Measurements from ENCODE around the gene JTB. TPM values are rescaled to one million over a fixed set of nuclear protein-coding genes. Genes with fewer than 3 reads are reported as not detected.

The JTB gene
- total and polyA plus RNA-seq, 9 of the 15 experiments (the other 6 are each of a cell fraction or from before 2014, with no cell fraction given) = 24.7 to 308 (median 151) TPM

DNA sequence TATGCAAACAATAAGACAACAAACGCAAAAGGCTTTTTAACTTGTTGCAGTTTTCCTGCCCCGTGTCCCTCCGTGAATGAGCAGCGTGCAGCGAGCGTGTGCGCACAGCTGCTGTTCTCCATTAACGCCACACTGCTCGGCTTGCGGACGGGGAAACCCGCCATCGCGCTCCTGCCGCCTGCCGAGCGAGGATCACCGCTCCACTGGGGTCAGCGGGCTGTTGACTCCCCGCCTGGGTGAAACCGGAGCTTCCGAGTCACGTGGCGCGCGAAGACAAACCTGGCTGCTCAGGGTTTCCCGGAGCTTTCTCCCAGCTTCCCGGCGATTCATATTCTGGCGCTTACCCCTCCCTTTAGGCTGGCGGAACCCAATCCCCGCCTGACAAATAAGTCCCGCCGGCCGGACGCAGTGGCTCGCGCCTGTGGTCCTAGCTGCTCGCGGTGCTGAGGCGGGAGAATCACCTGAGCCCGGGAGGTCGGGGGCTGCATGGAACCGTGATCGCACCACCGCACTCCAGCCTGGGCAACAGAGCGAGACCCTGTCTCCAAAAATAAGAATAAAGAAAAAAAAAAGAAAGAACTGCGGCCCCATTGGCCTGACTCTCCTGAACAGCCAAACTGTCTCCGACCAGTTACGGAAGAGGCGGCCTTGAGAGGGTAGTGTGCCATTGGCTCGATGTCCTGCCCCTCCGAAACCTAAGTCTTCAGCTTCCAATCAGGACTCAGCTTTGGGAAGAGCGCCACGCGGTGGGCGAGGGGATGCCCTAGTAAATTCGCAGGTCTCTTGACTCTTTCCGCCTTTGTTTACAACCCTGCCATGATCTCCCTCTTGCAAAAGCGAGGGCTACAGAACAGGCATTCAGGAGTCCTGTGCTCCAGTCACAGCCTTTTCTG, 10.1 kb downstream of the JTB start, which contains the start of gene CREB3L4 (continued):
- TF ChIP-seq RCOR1 (IDR thresholded peaks at IDR 0.05; ENCODE audit: borderline replicate concordance in 1 of 2, low read depth in 2 of 2, low read length in 2 of 2) (peak in 1 of 2 experiments; percentile 73; a peak in 2 of 4 replicates), CREB1 (IDR thresholded peaks at IDR 0.05) (peak; percentile 51; the same call in 1 of the 2 replicates), CREB1 (CRISPR knock-in tag; IDR thresholded peaks at IDR 0.05) (peak; percentile 67), ELF1 (tag; IDR thresholded peaks at IDR 0.05) (peak; percentile 84), POLR2H (tag; IDR thresholded peaks at IDR 0.05; ENCODE audit: low read depth) (peak; percentile 93), FOXK2 (conservative IDR thresholded peaks at IDR 0.05 in 1 of 2, IDR thresholded peaks at IDR 0.05 in 1 of 2; ENCODE audit: low read depth in 2 of 2) (peak; percentile 95 to 98), ILF3 (IDR thresholded peaks at IDR 0.05; ENCODE audit: borderline replicate concordance) (no peak), PCBP1 (IDR thresholded peaks at IDR 0.05; ENCODE audit: low read depth, low read length, poor library complexity, severe bottlenecking) (no peak), EP300 (IDR thresholded peaks at IDR 0.05; ENCODE audit: low read length) (peak; percentile 3; the same call in 1 of the 2 replicates), POLR2AphosphoS5 (IDR thresholded peaks at IDR 0.05; ENCODE audit: control insufficient read depth, insufficient read depth, low read depth, low read length) (peak; percentile 55)
- TF ChIP-seq, protein P1, sequence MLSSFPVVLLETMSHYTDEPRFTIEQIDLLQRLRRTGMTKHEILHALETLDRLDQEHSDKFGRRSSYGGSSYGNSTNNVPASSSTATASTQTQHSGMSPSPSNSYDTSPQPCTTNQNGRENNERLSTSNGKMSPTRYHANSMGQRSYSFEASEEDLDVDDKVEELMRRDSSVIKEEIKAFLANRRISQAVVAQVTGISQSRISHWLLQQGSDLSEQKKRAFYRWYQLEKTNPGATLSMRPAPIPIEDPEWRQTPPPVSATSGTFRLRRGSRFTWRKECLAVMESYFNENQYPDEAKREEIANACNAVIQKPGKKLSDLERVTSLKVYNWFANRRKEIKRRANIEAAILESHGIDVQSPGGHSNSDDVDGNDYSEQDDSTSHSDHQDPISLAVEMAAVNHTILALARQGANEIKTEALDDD (IDR thresholded peaks at IDR 0.05) = no peak
- TF ChIP-seq, protein P2, sequence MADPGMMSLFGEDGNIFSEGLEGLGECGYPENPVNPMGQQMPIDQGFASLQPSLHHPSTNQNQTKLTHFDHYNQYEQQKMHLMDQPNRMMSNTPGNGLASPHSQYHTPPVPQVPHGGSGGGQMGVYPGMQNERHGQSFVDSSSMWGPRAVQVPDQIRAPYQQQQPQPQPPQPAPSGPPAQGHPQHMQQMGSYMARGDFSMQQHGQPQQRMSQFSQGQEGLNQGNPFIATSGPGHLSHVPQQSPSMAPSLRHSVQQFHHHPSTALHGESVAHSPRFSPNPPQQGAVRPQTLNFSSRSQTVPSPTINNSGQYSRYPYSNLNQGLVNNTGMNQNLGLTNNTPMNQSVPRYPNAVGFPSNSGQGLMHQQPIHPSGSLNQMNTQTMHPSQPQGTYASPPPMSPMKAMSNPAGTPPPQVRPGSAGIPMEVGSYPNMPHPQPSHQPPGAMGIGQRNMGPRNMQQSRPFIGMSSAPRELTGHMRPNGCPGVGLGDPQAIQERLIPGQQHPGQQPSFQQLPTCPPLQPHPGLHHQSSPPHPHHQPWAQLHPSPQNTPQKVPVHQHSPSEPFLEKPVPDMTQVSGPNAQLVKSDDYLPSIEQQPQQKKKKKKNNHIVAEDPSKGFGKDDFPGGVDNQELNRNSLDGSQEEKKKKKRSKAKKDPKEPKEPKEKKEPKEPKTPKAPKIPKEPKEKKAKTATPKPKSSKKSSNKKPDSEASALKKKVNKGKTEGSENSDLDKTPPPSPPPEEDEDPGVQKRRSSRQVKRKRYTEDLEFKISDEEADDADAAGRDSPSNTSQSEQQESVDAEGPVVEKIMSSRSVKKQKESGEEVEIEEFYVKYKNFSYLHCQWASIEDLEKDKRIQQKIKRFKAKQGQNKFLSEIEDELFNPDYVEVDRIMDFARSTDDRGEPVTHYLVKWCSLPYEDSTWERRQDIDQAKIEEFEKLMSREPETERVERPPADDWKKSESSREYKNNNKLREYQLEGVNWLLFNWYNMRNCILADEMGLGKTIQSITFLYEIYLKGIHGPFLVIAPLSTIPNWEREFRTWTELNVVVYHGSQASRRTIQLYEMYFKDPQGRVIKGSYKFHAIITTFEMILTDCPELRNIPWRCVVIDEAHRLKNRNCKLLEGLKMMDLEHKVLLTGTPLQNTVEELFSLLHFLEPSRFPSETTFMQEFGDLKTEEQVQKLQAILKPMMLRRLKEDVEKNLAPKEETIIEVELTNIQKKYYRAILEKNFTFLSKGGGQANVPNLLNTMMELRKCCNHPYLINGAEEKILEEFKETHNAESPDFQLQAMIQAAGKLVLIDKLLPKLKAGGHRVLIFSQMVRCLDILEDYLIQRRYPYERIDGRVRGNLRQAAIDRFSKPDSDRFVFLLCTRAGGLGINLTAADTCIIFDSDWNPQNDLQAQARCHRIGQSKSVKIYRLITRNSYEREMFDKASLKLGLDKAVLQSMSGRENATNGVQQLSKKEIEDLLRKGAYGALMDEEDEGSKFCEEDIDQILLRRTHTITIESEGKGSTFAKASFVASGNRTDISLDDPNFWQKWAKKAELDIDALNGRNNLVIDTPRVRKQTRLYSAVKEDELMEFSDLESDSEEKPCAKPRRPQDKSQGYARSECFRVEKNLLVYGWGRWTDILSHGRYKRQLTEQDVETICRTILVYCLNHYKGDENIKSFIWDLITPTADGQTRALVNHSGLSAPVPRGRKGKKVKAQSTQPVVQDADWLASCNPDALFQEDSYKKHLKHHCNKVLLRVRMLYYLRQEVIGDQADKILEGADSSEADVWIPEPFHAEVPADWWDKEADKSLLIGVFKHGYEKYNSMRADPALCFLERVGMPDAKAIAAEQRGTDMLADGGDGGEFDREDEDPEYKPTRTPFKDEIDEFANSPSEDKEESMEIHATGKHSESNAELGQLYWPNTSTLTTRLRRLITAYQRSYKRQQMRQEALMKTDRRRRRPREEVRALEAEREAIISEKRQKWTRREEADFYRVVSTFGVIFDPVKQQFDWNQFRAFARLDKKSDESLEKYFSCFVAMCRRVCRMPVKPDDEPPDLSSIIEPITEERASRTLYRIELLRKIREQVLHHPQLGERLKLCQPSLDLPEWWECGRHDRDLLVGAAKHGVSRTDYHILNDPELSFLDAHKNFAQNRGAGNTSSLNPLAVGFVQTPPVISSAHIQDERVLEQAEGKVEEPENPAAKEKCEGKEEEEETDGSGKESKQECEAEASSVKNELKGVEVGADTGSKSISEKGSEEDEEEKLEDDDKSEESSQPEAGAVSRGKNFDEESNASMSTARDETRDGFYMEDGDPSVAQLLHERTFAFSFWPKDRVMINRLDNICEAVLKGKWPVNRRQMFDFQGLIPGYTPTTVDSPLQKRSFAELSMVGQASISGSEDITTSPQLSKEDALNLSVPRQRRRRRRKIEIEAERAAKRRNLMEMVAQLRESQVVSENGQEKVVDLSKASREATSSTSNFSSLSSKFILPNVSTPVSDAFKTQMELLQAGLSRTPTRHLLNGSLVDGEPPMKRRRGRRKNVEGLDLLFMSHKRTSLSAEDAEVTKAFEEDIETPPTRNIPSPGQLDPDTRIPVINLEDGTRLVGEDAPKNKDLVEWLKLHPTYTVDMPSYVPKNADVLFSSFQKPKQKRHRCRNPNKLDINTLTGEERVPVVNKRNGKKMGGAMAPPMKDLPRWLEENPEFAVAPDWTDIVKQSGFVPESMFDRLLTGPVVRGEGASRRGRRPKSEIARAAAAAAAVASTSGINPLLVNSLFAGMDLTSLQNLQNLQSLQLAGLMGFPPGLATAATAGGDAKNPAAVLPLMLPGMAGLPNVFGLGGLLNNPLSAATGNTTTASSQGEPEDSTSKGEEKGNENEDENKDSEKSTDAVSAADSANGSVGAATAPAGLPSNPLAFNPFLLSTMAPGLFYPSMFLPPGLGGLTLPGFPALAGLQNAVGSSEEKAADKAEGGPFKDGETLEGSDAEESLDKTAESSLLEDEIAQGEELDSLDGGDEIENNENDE (IDR thresholded peaks at IDR 0.05; ENCODE audit: low read depth, low read length) = no peak
- TF ChIP-seq, protein P3, sequence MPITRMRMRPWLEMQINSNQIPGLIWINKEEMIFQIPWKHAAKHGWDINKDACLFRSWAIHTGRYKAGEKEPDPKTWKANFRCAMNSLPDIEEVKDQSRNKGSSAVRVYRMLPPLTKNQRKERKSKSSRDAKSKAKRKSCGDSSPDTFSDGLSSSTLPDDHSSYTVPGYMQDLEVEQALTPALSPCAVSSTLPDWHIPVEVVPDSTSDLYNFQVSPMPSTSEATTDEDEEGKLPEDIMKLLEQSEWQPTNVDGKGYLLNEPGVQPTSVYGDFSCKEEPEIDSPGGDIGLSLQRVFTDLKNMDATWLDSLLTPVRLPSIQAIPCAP (CRISPR knock-in tag; IDR thresholded peaks at IDR 0.05; ENCODE audit: borderline replicate concordance) = no peak
